ENCODE measurements around the gene LCORL.

GRCh38 chr4:17962171-17962570 lies 59.4 kb downstream of the LCORL start:
- TF ChIP-seq CTCF (IDR thresholded peaks at IDR 0.05) (no peak), POLR2A (IDR thresholded peaks at IDR 0.05) (no peak)
